BJ (cell line): Measurements from ENCODE around the gene INHA. TPM values are rescaled to one million over a fixed set of nuclear protein-coding genes. Genes with fewer than 3 reads are reported as not detected.

Source experiments
- CTCF ChIA-PET: fragments of 350-600 bp; formaldehyde crosslinking; extraction: SDS; loops from one replicate; lab custom pipeline; 2021; ENCODE audit warnings: antibody characterized with exemption, inconsistent platforms; lab: Yijun Ruan, JAX
- POLR2A ChIA-PET: fragments of 300-600 bp; sonication (Branson Sonifier 250); formaldehyde crosslinking; extraction: SDS; loops from one replicate; lab custom pipeline; 2021; ENCODE audit warnings: antibody characterized with exemption; lab: Charles Lee
- DNase-seq: peaks from one replicate; pipeline ENCODE4 v3.0.0-alpha.2; 2011; ENCODE audit warnings: low read depth
- H3K27me3 ChIP-seq: 2 replicates; pipeline ENCODE4 v1.6.0; 2011; ENCODE audit warnings: low read length; ENCODE audit not compliant: control insufficient read depth, insufficient read depth
- H3K36me3 ChIP-seq: 2 replicates; pipeline ENCODE4 v1.5.1; 2011; ENCODE audit warnings: low read length; ENCODE audit not compliant: control insufficient read depth, insufficient read depth
- H3K4me3 ChIP-seq: 2 replicates; pipeline ENCODE4 v1.5.1; 2011; ENCODE audit warnings: low read depth, mild to moderate bottlenecking, control low read depth, low read length
- polyA plus RNA-seq: library from polyadenylated mRNA; depleted of rRNA; stranded (reverse); fragments of >200 nt; gene quantifications from 2 replicates; pipeline ENCODE4 v1.2.3, GENCODE V29; 2011
- TF ChIP-seq, protein P1 (sequence below): IDR thresholded peaks from 2 replicates; pipeline ENCODE4 v1.5.1; 2011; ENCODE audit warnings: low read depth, mild to moderate bottlenecking, control low read depth, inconsistent platforms, low read length, moderate library complexity; ENCODE audit not compliant: insufficient read depth

The INHA gene
- polyA plus RNA-seq, 1 experiment = 1.5 TPM

DNA sequence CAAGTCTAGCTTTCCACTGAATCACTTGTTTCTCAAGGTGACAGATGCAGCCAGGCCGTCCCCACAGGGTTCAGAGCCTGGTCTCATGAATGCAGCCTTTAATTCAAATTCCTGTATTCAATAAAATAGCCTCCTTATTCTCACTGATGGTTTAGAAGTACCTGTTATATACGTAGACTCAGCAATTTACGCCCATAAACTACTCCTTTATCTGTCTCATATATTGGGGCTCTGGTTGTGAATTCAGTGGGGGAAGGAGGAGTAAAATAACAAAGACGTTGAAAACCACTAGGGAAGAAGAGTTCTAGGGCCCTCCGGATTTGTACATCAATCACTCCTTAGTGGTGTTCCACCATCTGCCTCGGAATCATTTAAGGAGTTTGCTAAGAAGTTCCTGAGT lies 2.5 kb upstream of the INHA start:
- Histone ChIP-seq H3K36me3 (peaks cover 10% of the 10 kb centered on the region), H3K27me3 (no peaks in the 10 kb centered on the region; the same call in 1 of the 2 replicates), H3K4me3 (peak overlapping the region; percentile 76; the same call in 1 of the 2 replicates)
- POLR2A ChIA-PET = no interaction called here
- TF ChIP-seq, protein P1, sequence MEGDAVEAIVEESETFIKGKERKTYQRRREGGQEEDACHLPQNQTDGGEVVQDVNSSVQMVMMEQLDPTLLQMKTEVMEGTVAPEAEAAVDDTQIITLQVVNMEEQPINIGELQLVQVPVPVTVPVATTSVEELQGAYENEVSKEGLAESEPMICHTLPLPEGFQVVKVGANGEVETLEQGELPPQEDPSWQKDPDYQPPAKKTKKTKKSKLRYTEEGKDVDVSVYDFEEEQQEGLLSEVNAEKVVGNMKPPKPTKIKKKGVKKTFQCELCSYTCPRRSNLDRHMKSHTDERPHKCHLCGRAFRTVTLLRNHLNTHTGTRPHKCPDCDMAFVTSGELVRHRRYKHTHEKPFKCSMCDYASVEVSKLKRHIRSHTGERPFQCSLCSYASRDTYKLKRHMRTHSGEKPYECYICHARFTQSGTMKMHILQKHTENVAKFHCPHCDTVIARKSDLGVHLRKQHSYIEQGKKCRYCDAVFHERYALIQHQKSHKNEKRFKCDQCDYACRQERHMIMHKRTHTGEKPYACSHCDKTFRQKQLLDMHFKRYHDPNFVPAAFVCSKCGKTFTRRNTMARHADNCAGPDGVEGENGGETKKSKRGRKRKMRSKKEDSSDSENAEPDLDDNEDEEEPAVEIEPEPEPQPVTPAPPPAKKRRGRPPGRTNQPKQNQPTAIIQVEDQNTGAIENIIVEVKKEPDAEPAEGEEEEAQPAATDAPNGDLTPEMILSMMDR = no peak
- CTCF ChIA-PET = interaction anchor here (0.8 to 2.9 kb wide), 3 partner anchors 9 to 120 kb away, joined by 3 to 11 read pairs (median 10); no protein-coding TSS in a partner anchor
- no peak for DNase-seq

- POLR2A ChIA-PET = interaction anchor here (0.6 kb wide), 1 partner anchor 27 kb away, joined by 3 read pairs; the partner anchor contains the start of gene STK11IP
- Histone ChIP-seq H3K36me3 (peaks cover 7% of the 10 kb centered on the region), H3K4me3 (peak overlapping the region; percentile 76), H3K27me3 (no peaks in the 10 kb centered on the region; the same call in 1 of the 2 replicates)
- CTCF ChIA-PET = interaction anchor here (0.6 to 2.9 kb wide), 13 partner anchors 10 to 182 kb away, joined by 3 to 25 read pairs (median 5); partner anchors contain the start of gene STK11IP
- TF ChIP-seq, protein P1 = no peak
- no peak for DNase-seq
Observed at GRCh38 chr2:219570194-219570923, 1.8 kb upstream of the INHA start.

- peak overlapping the region; percentile 76 for H3K4me3 ChIP-seq
- DNase-seq = no peak
- H3K27me3 ChIP-seq = no peaks in the 10 kb centered on the region; the same call in 1 of the 2 replicates
- TF ChIP-seq, protein P1 = no peak
- POLR2A ChIA-PET = interaction anchor here (0.6 kb wide), 1 partner anchor 27 kb away, joined by 3 read pairs; the partner anchor contains the start of gene STK11IP
- CTCF ChIA-PET = interaction anchor here (0.6 to 2.9 kb wide), 14 partner anchors 10 to 182 kb away, joined by 3 to 25 read pairs (median 5); partner anchors contain the start of gene STK11IP
- H3K36me3 ChIP-seq = peaks cover 7% of the 10 kb centered on the region
Observed at GRCh38 chr2:219570924-219571310, 1.2 kb upstream of the INHA start.

DNA sequence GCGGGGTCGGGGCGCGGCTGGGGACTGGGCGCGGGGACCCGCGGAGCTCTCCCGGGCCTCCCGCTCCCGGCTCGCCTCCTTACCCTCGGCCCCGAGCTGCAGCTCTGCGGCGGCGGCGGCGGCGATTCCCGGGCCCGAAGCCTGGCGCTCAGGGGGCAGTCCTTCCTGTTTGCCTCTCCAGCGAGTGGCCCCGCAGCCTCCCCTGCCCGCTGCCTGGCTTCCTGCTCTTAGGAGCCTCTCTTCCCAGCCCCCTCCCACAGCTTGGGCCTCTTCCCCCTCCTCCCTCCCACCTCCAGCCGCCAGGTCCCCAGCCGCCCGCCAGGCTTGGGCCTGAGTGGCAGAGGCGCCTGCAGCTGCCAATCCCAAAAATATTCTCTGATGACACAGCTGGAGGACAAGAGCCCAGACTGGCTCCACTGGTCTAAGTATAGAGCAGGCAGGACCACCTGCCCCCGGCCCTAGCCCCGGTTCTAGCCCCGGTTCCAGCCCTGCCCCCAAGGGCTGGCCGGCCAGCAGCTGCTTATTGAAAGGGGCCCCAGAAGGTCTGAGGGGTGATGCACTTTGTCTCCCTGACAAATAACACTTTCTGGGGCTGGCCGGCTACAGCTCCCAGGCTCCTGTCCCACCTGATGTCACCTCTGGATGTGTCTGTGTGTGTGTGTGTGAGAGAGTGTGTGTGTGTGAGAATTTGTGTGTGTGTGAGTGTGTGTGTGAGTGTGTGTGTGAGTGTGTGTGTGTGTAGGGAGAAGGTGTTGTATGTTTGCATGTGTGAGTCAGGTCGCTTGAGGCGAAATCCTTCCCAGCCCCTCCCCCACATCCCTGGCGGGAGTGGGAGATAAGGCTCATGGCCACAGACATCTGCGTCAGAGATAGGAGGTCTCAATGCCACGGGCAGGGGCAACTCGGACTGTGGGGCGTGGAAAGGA lies 536 bp upstream of the INHA start, which contains the start of gene OBSL1:
Gene OBSL1, minus strand, starts transcription at position 229 of the 926 bp plus-strand sequence. CDS start 307 bp downstream, outside the sequence.
- ChIA-PET POLR2A (interaction anchor here (0.6 kb wide), 1 partner anchor 26 kb away, joined by 3 read pairs; the partner anchor contains the start of gene STK11IP), CTCF (interaction anchor here (0.6 to 2.9 kb wide), 13 partner anchors 10 to 183 kb away, joined by 3 to 25 read pairs (median 5); partner anchors contain the start of gene STK11IP)
- DNase-seq = no peak
- Histone ChIP-seq H3K27me3 (peaks cover 5% of the 10 kb centered on the region), H3K36me3 (peaks cover 7% of the 10 kb centered on the region), H3K4me3 (peak within 1 kb of the TSS; percentile 76)
- TF ChIP-seq, protein P1 = no peak
